GM18858 (cell line): ENCODE results near the gene USP11.
A peak's percentile ranks its signal among the peaks of the same experiment; 100 is the strongest.

Experiments used
- ATAC-seq: cut with Tn5 transposase; IDR thresholded peaks from one replicate; pipeline ENCODE4 v1.9.1; 2021; ENCODE audit not compliant: unreplicated experiment

The USP11 gene

DNA sequence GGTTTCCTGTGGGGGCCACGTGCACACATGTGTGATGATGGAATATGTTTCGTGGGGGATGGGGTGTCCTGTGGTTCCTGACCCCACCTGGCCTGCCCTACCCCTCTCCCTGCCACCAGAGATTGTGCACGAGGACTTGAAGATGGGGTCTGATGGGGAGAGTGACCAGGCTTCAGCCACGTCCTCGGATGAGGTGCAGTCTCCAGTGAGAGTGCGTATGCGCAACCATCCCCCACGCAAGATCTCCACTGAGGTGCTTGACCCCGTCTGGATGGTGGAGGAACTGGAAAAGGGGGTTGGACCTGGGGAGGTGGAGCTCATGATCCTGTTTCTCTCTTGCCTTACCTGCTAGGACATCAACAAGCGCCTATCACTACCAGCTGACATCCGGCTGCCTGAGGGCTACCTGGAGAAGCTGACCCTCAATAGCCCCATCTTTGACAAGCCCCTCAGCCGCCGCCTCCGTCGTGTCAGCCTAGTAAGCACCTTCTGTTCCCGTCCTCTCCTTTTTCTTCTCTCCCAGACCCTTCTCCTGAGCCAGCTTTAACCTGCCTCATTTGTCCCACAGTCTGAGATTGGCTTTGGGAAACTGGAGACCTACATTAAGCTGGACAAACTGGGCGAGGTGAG, 8.4 kb upstream of the USP11 start:
- ATAC-seq: no peak

DNA sequence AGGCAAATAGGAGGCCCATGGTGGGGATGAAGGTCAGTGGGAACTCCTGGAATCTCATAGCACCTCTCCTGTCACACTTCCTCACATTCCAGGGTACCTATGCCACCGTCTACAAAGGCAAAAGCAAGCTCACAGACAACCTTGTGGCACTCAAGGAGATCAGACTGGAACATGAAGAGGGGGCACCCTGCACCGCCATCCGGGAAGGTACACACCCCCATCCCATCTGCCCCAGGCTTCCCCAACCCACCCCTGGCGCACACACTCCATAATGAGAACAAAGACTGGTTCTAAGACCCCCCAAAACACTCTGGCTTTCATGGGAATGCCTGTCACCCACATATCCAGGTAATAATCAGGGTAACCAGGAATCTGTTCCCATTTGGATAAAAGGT, 7.9 kb upstream of the USP11 start:
- ATAC-seq: no peak

DNA sequence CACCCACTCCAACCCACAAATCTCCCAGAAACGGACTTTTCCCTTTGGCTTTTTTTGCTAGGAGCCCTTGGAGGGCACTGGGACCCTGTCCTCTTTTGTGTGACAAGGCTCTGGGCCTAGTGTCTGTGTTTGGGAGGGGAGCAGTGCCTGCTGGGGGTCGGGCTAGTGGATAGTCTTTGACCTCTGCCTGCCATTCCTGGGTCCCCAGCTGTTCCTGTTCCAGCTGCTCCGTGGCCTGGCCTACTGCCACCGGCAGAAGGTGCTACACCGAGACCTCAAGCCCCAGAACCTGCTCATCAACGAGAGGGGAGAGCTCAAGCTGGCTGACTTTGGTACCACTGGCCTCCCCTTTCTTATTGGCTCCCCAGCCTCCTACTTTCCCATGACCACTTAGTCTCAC, 6.7 kb upstream of the USP11 start:
- no peak for ATAC-seq

DNA sequence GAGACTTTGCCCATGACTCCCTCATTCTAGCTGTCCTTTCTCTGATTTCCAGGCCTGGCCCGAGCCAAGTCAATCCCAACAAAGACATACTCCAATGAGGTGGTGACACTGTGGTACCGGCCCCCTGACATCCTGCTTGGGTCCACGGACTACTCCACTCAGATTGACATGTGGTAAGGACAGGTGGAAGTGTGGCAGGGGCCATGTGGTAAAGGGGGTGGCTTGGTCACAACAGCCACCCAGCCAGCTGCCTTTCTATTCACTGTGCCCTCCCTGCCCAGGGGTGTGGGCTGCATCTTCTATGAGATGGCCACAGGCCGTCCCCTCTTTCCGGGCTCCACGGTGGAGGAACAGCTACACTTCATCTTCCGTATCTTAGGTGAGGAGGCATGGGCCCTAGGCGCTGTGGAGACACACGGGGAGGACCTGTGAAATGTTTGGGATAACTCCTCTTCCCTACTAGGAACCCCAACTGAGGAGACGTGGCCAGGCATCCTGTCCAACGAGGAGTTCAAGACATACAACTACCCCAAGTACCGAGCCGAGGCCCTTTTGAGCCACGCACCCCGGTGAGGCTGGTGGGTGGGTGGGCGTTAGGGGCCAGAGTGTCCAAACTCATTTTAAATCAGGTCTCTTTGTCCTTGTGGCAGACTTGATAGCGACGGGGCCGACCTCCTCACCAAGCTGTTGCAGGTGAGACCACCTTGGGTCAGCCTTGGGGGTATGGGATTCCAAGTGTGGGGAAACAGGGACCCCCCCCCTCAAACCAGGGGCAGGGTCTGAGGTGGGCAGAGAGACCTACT, 6.1 kb upstream of the USP11 start:
- no peak for ATAC-seq

DNA sequence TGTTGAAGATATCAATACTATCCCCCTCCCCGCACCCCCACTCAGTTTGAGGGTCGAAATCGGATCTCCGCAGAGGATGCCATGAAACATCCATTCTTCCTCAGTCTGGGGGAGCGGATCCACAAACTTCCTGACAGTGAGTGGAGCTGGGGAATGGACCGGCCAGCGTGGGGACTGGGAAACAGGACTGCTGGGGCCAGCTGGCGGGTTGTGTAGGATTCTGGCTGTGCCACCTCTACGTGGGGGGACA, 5.5 kb upstream of the USP11 start:
- no peak for ATAC-seq

GRCh38 chrX:47228550-47229270, 4.1 kb upstream of the USP11 start:
- ATAC-seq: no peak

DNA sequence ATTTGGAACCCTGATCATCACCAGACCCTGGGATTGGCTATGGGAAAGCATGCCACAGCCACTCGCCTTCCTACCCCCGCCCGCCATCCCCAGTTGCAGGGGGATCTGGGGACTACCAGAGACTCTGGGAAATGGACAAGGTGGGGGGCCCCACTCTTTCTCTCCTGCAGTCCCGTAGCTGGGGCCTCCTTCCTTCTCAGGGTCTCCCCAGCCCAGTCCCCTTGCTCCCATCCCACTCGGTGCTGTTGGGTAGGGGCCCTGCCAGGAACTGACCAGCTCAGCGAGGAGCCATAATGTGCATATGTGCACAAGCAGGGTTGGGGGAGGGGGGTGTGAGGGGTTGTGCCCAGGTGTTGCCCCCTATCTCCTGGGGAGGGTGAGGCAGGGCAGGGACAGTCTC, 3.4 kb upstream of the USP11 start:
- ATAC-seq: no peak

DNA sequence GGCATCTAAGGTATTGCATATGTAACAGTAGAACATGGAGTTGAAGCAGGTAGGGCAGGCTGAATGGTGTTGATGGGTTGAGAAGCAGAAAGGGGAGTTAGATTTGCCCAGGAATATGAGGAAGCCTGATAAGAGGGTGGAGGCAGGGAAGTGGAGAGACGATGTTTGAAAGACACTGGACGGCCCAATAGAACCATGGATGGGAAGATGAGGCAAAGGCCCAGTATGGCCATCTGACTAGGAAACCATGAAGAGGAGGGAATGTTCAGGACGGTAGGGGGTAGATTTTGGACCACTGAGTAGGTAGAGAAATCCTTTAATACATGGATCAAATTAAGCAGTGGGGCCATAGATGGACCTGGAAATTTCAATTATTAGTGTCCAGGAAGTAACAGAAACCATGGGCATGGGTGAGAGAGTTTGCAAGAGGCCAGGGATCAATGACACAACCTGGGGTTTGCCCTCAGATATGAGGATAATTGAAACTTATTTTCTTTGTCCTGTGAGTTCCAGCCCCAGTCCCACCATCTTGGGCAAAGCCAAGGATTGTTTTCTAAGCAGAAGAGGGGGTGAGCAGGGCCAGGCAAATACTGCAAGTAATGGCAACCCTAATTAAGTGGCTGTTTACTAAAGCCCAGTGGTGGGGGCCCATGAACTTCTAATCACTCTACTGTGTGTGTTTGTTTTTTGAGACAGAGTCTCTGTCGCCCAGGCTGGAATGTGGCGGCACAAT, 2.5 kb upstream of the USP11 start:
- no peak for ATAC-seq

- ATAC-seq: no peak
These were observed 1.6 kb upstream of the USP11 start for GRCh38 chrX:47231167-47231566.

GRCh38 chrX:47232197-47232802, 509 bp upstream of the USP11 start:
- no peak for ATAC-seq

GRCh38 chrX:47233333-47234113, 714 bp downstream of the USP11 start:
- ATAC-seq: peak; percentile 69

- no peak for ATAC-seq
These were observed 1.8 kb downstream of the USP11 start for GRCh38 chrX:47234583-47234982.

- ATAC-seq: no peak
These were observed 2.9 kb downstream of the USP11 start for GRCh38 chrX:47235691-47236103.

DNA sequence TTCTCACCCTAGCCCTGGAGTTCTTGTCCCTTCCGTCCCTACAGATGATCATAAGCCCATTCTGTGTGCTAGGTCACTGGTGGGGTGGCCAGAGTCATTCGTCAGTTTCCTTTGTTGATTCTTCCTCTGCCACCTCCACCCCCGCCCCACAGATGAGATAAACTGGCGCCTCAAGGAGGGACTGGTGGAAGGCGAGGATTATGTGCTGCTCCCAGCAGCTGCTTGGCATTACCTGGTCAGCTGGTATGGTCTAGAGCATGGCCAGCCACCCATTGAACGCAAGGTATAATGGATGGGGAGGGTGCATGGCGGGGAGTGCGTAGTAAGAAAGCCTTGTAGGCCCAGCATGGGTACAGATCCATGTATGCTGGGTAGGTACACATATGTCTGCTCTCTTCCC, 6.4 kb downstream of the USP11 start:
- ATAC-seq: no peak

GRCh38 chrX:47239898-47240545, 7.2 kb downstream of the USP11 start:
- ATAC-seq: no peak

DNA sequence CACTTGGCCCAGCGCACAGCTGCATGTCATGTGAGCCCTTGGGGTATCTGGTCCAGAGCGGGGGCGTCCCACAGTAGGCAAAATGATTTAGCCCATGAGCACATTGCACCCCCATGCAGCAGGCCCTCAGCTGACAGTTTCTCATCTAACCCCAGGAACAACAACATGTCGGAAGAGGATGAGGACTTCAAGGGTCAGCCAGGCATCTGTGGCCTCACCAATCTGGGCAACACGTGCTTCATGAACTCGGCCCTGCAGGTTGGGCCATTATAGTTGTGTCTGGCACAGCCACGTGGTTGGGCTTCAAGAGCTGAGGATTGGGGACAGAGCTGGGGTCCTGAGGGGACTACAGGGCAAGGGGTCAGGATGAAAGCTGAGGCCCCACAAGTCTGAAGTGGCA, 7.8 kb downstream of the USP11 start:
- no peak for ATAC-seq

DNA sequence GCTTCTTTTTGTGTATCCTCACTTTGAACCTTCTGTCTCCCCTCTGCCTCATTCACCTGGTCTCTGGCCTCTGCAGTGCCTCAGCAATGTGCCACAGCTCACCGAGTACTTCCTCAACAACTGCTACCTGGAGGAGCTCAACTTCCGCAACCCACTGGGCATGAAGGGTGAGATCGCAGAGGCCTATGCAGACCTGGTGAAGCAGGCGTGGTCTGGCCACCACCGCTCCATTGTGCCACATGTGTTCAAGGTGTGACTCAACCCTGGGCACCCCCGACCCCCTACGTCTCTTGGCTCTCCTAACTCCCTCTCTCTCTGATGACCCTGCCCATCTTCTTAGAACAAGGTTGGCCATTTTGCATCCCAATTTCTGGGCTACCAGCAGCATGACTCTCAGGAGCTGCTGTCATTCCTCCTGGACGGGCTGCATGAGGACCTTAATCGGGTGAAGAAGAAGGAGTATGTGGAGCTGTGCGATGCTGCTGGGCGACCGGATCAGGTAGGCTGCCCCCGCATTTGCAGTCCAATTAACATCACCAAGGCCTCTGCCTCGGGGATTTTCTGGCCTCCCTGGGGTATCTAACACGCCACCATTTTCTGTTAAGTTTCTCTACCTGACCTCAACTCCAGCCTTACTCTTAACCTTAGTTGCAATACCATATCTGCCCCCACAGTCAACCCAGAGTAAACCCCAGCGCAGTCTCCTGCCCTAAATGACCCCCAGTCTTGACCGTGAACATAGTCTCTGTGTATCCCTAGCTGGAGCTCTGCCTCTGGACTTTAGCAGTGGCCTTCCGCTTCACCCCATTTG, 8.6 kb downstream of the USP11 start:
- no peak for ATAC-seq

GRCh38 chrX:47242321-47242720, 9.5 kb downstream of the USP11 start:
- ATAC-seq: no peak

DNA sequence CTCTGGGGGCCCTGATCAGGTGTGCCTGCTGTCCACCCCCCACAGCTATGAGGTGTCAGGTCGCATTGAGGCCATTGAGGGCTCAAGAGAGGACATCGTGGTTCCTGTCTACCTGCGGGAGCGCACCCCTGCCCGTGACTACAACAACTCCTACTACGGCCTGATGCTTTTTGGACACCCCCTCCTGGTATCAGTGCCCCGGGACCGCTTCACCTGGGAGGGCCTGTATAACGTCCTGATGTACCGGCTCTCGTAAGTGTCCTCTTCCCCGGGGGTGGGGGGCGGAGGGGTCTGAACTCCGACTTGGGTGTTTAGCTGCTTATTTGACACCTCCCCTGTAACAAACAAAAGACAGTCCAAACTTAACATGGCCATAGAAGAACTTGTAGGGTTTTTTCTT, 10.5 kb downstream of the USP11 start:
- no peak for ATAC-seq
